GM18508 (cell line): ENCODE measurements around the gene LHX5.
"Not testable (repeated sequence)": the region's sequence is repeated elsewhere in the genome, so short reads cannot be mapped to it uniquely, and the experiment has no call there.

ENCODE experiments used
- ATAC-seq: cut with Tn5 transposase; IDR thresholded peaks from one replicate; pipeline ENCODE4 v1.9.1; 2021; ENCODE audit warnings: moderate number of reproducible peaks; ENCODE audit not compliant: insufficient read depth, unreplicated experiment

LHX5 gene

GRCh38 chr12:113471619-113472171, at the start of gene LHX5:
TSS of gene LHX5 (minus strand) at chr12:113471871. CDS start at chr12:113471498, 373 bp downstream.
- ATAC-seq = no peak

- ATAC-seq = no peak
Observed at GRCh38 chr12:113519464-113520307, 48.0 kb upstream of the LHX5 start.

GRCh38 chr12:113515082-113515856, 43.6 kb upstream of the LHX5 start:
- ATAC-seq = no peak

GRCh38 chr12:113514602-113515001, 42.9 kb upstream of the LHX5 start:
- no peak for ATAC-seq

GRCh38 chr12:113512568-113512967, 40.9 kb upstream of the LHX5 start:
- ATAC-seq = no peak

- no peak for ATAC-seq
Observed at GRCh38 chr12:113506867-113507266, 35.2 kb upstream of the LHX5 start.

- ATAC-seq = no peak
Observed at GRCh38 chr12:113505941-113506340, 34.3 kb upstream of the LHX5 start.

- ATAC-seq = no peak
Observed at GRCh38 chr12:113504917-113505316, 33.2 kb upstream of the LHX5 start.

GRCh38 chr12:113500782-113501311, 29.2 kb upstream of the LHX5 start:
- ATAC-seq = no peak

- ATAC-seq = no peak
Observed at GRCh38 chr12:113500306-113500675, 28.6 kb upstream of the LHX5 start.

GRCh38 chr12:113498490-113498889, 26.8 kb upstream of the LHX5 start:
- no peak for ATAC-seq

- ATAC-seq = no peak
Observed at GRCh38 chr12:113497693-113498092, 26.0 kb upstream of the LHX5 start.

GRCh38 chr12:113495941-113496340, 24.3 kb upstream of the LHX5 start:
- not testable (repeated sequence) for ATAC-seq

GRCh38 chr12:113488322-113488721, 16.7 kb upstream of the LHX5 start:
- no peak for ATAC-seq

- no peak for ATAC-seq
Observed at GRCh38 chr12:113486722-113487121, 15.1 kb upstream of the LHX5 start.

- ATAC-seq = no peak
Observed at GRCh38 chr12:113485330-113485729, 13.7 kb upstream of the LHX5 start.

GRCh38 chr12:113482334-113482733, 10.7 kb upstream of the LHX5 start:
- no peak for ATAC-seq

- ATAC-seq = no peak
Observed at GRCh38 chr12:113480336-113480971, 8.8 kb upstream of the LHX5 start.

GRCh38 chr12:113479590-113480335, 8.1 kb upstream of the LHX5 start:
- ATAC-seq = no peak

- no peak for ATAC-seq
Observed at GRCh38 chr12:113479216-113479589, 7.5 kb upstream of the LHX5 start.
